Measurements from ENCODE around the gene LIMCH1. TPM values are rescaled to one million over a fixed set of nuclear protein-coding genes. Genes with fewer than 3 reads are reported as not detected.
"Not testable (repeated sequence)": the region's sequence is repeated elsewhere in the genome, so short reads cannot be mapped to it uniquely, and the experiment has no call there.

LIMCH1 gene
- total RNA-seq, 1 donor from 2014 or later: 66.2 TPM

DNA sequence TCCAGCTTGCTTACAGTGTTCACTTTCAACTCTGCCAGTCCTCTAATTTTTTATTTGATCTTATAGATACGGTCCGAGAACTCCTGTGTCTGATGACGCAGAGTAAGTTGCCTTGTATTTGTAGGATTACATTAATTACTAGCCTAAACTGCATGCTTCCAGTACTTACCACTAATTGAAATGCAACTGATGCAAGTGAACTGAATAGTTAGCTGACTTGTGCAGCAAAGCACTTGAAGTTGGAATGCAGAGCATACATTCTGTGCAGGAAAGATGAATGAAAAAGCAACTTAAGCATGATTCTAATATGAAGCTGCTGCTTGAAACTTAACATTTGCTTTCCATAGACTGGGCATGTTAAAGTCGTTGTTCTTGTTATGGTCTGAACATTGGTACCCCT lies 100.9 kb downstream of the LIMCH1 start:
- no peak for DNase-seq (ENCODE audit: extremely low read depth, low read depth, low spot score)

- DNase-seq (ENCODE audit: extremely low read depth, low read depth, low spot score): no peak
Observed at GRCh38 chr4:41639291-41639690, 101.3 kb downstream of the LIMCH1 start.

DNA sequence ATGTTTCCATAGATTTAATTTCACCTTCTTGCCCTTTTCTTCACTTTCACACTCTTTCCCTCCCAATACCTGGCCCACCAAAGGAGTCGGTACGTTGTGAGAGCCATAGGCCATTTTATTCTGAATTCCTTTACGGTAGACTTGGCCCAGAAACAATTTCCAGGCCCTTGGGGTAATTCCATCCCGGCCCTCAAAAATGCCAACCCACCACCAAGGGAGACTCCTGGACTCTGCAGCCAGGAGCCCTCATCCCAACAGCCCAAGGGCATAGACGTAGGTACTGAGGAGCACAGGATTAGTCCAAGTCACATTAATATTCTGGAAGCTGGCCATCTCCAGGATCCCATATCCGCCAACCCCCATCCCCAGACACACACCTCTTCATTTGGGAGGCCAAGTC lies 102.9 kb downstream of the LIMCH1 start:
- DNase-seq (ENCODE audit: extremely low read depth, low read depth, low spot score): no peak

DNA sequence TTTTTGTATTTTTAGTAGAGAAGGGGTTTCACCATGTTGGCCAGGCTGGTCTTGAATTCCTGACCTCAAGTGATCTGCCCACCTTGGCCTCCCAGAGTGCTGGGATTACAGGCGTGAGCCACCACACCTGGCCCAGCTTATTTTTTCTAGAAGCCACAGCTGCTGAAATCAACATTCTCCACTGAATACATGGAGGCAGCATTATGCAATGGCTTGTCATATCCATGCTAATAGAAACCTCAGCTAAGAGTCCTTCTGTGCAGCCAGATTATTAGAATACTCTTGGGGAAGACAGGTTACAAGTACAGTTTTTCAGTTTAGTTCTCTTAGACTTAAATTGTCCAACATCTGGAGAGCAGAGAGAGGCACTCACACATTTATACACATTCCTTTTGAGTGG lies 104.8 kb downstream of the LIMCH1 start:
- not testable (repeated sequence) for DNase-seq (ENCODE audit: extremely low read depth, low read depth, low spot score)

DNA sequence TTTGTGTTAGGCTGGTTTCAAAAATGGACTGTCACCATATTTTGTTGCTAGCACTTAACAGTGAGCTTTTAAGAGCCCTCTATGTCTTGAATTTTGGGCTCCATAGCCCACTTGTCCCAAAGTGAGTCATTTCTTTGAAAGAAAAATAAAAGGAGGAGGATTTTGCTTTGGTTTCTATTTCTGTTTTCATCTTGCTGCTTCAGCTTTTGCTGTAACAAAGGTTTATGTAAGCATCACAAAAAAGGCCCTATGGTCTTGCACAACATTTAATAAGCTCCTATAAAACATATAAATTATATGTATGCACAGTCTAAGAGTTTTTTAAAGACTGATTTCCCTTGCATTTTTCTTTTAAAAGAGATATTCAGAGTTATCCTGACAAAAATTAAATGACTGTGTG lies 105.4 kb downstream of the LIMCH1 start:
- DNase-seq (ENCODE audit: extremely low read depth, low read depth, low spot score): no peak

DNA sequence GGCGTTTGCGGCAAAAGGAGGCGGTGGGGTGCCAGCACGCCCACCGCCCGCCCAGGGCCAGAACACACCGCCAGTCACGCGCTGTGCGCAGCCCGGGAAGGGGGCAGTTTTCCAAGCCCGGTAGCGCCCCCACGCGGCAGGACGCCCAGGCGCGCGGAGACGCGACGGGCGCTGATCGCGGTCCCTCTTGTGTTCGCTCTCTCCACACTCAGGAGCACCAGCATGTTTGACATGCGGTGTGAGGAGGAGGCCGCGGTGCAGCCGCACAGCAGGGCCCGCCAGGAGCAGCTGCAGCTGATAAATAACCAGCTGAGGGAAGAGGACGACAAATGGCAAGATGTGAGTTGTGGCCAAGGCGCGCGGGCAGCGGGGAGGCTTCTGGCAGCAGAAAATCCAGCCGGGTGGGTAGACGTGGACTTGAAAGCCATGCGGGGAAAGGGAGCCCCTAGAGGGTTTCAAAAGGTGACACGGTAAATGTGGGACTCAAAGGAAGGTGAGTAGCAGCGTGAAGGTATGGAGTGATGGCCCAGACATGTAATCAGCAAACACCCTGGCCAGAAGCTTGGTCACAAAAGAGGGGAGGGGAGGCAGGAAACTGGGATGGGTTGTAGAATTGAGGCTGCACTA lies 106.4 kb downstream of the LIMCH1 start:
- DNase-seq (ENCODE audit: extremely low read depth, low read depth, low spot score): no peak

DNA sequence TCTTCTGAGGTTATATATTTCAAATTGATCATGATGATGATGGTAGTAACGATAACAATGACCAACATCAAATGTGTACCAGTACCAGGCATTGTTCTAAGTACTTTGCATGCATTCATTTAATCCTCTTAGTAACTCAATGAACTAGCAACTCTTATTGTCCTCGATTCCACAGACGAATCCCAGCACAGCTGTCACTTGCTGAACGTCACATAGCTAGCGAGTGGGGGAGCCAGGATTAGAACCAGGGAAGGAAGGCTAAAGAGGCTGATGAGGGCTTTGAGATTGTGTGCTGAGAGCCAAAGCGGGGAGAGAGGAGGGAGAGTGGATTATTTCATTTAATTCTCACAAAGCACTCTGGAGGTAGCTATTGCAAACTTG lies 106.9 kb downstream of the LIMCH1 start:
- DNase-seq (ENCODE audit: extremely low read depth, low read depth, low spot score): no peak

GRCh38 chr4:41645728-41646390 lies 107.9 kb downstream of the LIMCH1 start:
- no peak for DNase-seq (ENCODE audit: extremely low read depth, low read depth, low spot score)

GRCh38 chr4:41646862-41647261 lies 108.9 kb downstream of the LIMCH1 start:
- no peak for DNase-seq (ENCODE audit: extremely low read depth, low read depth, low spot score)

DNA sequence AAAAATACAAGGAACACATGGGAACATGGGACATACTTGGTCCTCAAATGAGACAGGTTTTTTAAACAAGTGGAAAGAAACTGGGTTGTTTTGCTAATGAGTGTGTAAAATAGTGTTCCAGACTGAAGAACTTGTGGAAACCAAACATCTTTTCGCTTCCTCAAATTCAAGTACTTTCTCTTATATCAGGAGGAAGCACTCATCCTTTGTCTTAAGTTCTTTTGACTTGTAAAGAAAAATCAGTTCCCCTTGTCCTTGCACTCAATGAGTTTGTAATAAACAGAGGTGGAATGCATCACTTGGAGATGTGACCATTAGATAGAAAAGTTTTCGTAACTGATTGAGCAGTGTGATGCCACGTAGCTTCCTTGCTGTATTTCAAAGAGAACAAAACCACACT lies 109.4 kb downstream of the LIMCH1 start:
- no peak for DNase-seq (ENCODE audit: extremely low read depth, low read depth, low spot score)

DNA sequence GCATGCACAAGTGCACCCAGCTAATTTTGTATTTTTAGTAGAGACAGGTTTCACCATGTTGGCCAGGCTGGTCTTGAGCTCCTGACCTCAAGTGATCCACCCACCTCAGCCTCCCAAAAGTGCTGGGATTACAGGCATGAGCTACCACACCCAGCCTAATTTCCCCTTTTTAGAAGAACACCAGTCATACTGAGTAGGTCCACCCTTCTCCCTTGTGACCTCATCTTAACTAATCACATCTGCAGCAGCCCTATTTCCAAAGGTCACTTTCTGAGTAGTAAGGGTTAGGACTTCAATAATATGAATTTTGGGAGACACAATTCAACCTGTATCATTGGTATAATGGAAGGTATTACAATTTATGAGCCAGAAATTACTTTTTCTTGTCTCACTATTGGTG lies 113.2 kb downstream of the LIMCH1 start:
- not testable (repeated sequence) for DNase-seq (ENCODE audit: extremely low read depth, low read depth, low spot score)

DNA sequence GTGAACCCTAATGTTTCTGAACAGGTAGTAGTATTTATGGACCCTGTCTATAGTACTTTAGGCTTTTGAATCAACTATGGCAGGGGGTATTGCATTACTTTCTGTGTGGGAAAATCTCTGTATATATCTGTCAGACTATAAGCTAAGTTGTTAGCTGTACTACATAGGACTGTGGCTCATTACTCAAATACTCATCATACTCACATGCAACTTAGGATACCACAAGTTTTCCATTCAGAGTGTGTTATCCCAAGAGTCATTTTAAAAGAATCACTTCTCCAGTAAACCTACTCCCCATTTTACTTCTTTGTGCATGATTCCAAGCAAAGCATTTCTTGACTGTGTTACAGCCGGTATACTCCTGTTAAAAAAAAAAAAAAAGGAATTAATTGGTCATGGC lies 115.0 kb downstream of the LIMCH1 start:
- no peak for DNase-seq (ENCODE audit: extremely low read depth, low read depth, low spot score)

DNA sequence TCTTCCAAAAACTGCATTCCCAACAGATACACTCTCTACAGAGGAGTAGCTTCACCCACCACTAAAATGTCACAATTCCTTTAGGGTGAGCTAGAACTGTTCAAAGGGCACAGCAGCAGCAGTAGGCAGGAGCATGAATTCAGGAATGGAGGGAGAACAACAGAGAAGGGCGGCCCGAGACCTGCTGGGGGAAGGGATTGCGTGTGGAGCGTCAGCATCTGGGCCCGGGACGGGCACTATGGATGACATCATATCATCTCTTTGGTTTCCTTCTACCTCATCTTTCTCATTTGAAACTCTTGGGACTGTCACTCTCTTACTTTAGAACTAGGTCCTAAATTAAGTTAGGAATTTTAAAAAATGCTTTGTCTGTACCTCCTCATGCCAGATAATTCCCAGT lies 115.6 kb downstream of the LIMCH1 start:
- no peak for DNase-seq (ENCODE audit: extremely low read depth, low read depth, low spot score)

DNA sequence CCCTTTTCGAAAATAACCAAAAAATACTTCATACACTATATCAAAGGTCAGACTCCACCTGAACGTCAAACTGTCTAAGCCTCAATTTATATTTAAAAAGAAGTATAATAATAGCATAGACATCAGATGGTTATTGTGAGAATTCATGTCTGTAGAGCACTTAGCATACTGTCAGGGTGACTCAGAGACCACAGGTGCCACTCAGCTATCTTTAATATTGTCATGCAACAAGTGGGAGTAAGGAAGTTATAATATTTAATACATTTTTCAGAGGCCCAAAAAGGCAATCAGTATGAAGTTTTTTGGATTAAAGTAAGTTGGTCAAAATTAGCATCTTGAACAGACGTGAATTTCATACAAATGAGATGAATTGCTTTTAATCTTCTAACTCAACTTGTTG lies 117.2 kb downstream of the LIMCH1 start:
- no peak for DNase-seq (ENCODE audit: extremely low read depth, low read depth, low spot score)

GRCh38 chr4:41656106-41656505 lies 118.1 kb downstream of the LIMCH1 start:
- DNase-seq (ENCODE audit: extremely low read depth, low read depth, low spot score): no peak

GRCh38 chr4:41656572-41657520 lies 118.9 kb downstream of the LIMCH1 start:
- no peak for DNase-seq (ENCODE audit: extremely low read depth, low read depth, low spot score)

- DNase-seq (ENCODE audit: extremely low read depth, low read depth, low spot score): no peak
Observed at GRCh38 chr4:41657561-41657960, 119.6 kb downstream of the LIMCH1 start.

GRCh38 chr4:41658163-41658562 lies 120.2 kb downstream of the LIMCH1 start:
- DNase-seq (ENCODE audit: extremely low read depth, low read depth, low spot score): no peak

- no peak for DNase-seq (ENCODE audit: extremely low read depth, low read depth, low spot score)
Observed at GRCh38 chr4:41660352-41660751, 122.4 kb downstream of the LIMCH1 start.

- peak; percentile 48 for DNase-seq (ENCODE audit: extremely low read depth, low read depth, low spot score)
Observed at GRCh38 chr4:41661442-41662076, 123.6 kb downstream of the LIMCH1 start.

GRCh38 chr4:41665636-41666207 lies 127.8 kb downstream of the LIMCH1 start:
- no peak for DNase-seq (ENCODE audit: extremely low read depth, low read depth, low spot score)

Measured in glomerular endothelial cell (primary cell).